Activated naive CD4-positive, alpha-beta T cell treated with anti-CD3 and anti-CD28 coated beads, Interleukin-2, amount 10 ng/mL, durations not matched to agents 7 days and 5 days (primary cell): ENCODE data around the gene CASZ1.

Experiments used
- CTCF ChIA-PET: fragments of 350-600 bp; sonication (Branson Sonifier 250); formaldehyde crosslinking; loops from one replicate; lab custom pipeline; 2021; ENCODE audit warnings: antibody characterized with exemption; lab: Charles Lee
- DNase-seq: peaks from one replicate; pipeline ENCODE4 v3.0.0-alpha.2; 2020
- H3K27ac Mint-ChIP-seq: one replicate; pipeline ENCODE4 v1.8.0; 2021; ENCODE audit warnings: mild to moderate bottlenecking, moderate library complexity, mixed read lengths
- H3K27me3 Mint-ChIP-seq: one replicate; pipeline ENCODE4 v1.8.0; 2021; ENCODE audit warnings: mild to moderate bottlenecking, mixed read lengths
- H3K36me3 Mint-ChIP-seq: one replicate; pipeline ENCODE4 v1.8.0; 2021; ENCODE audit warnings: mixed read lengths
- H3K4me1 Mint-ChIP-seq: one replicate; pipeline ENCODE4 v1.8.0; 2021; ENCODE audit warnings: mixed read lengths
- H3K4me3 Mint-ChIP-seq: one replicate; pipeline ENCODE4 v1.8.0; 2021; ENCODE audit warnings: mild to moderate bottlenecking, moderate library complexity, mixed read lengths
- H3K9me3 Mint-ChIP-seq: one replicate; pipeline ENCODE4 v1.8.0; 2021; ENCODE audit warnings: mixed read lengths

CASZ1 gene

DNA sequence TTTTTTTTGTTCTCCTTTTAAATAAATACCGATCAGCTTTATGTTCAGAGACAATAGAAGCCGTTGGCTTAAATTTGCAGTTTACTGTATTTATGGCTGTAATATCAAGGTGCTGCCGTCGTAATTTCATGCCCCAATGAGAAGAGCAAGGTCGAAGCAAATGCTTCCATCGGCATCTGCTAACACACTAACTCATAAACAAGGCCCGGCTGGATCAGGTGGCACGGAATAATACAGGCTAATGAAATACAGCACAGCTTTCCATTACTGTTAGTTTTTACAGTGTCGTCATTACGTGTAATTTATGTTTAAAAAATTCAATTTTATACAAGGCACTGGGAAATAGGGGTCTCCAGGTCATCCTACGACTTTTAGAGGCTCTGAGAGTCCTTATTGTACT, 202.7 kb downstream of the CASZ1 start:
- H3K9me3 Mint-ChIP-seq, result no peaks in the 10 kb centered on the region
- no peak for DNase-seq
- no peaks in the 10 kb centered on the region for H3K36me3 Mint-ChIP-seq
- no peak overlapping the region for H3K27ac Mint-ChIP-seq
- peaks cover 4% of the 10 kb centered on the region for H3K4me1 Mint-ChIP-seq
- H3K27me3 Mint-ChIP-seq, result no peaks in the 10 kb centered on the region
- CTCF ChIA-PET, result no interaction called here
- no peak overlapping the region for H3K4me3 Mint-ChIP-seq

DNA sequence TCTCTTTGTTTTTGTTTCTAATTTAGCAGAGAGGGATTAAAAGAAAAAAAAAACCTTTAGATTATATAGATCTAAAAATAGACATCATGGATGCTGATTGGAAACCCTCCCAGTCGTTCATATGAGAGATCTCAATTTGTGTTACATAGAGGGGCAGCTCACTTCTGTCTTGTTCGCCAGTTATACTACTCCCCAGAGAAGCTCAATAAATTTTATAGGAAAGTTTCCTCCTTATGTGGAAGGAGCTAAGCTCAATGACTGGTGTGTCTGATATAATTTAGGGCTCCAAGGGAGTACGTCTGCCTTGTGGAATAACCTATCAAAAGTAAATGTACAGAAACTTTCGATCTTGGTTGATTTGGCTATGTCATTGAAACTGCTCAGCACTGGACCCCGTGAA, 204.1 kb downstream of the CASZ1 start:
- Mint-ChIP-seq H3K4me3 (no peak overlapping the region), H3K27me3 (no peaks in the 10 kb centered on the region), H3K27ac (no peak overlapping the region), H3K36me3 (no peaks in the 10 kb centered on the region), H3K4me1 (peaks cover 4% of the 10 kb centered on the region), H3K9me3 (no peaks in the 10 kb centered on the region)
- CTCF ChIA-PET, result no interaction called here
- DNase-seq, result no peak

DNA sequence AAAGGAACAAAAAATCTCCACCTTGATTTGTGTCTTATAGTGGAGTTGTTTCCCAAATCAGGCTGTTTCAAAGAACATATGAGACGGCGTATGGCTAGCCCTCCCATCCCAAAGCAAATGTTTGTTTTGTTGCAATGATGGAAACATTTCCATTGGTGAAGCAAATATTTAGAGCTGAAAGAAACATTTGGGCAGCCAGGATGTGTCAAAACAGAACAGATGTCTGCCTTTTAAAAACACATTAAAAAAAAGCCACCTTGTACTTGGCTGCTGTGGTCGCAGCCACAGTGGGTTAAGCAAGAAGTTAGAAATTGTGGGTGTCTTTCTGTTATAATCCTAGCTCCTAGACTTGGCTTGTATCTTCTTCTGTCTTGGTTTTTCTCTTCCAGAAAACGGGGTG, 205.4 kb downstream of the CASZ1 start:
- H3K4me3 Mint-ChIP-seq, result no peak overlapping the region
- no peaks in the 10 kb centered on the region for H3K36me3 Mint-ChIP-seq
- DNase-seq, result no peak
- CTCF ChIA-PET, result no interaction called here
- no peak overlapping the region for H3K27ac Mint-ChIP-seq
- no peaks in the 10 kb centered on the region for H3K27me3 Mint-ChIP-seq
- no peaks in the 10 kb centered on the region for H3K9me3 Mint-ChIP-seq
- H3K4me1 Mint-ChIP-seq, result peaks cover 4% of the 10 kb centered on the region

- DNase-seq, result no peak
- H3K27me3 Mint-ChIP-seq, result no peaks in the 10 kb centered on the region
- CTCF ChIA-PET, result no interaction called here
- H3K4me3 Mint-ChIP-seq, result no peak overlapping the region
- no peak overlapping the region for H3K27ac Mint-ChIP-seq
- no peaks in the 10 kb centered on the region for H3K36me3 Mint-ChIP-seq
- peaks cover 4% of the 10 kb centered on the region for H3K4me1 Mint-ChIP-seq
- no peaks in the 10 kb centered on the region for H3K9me3 Mint-ChIP-seq
Observed at GRCh38 chr1:10589074-10589473, 207.4 kb downstream of the CASZ1 start.

DNA sequence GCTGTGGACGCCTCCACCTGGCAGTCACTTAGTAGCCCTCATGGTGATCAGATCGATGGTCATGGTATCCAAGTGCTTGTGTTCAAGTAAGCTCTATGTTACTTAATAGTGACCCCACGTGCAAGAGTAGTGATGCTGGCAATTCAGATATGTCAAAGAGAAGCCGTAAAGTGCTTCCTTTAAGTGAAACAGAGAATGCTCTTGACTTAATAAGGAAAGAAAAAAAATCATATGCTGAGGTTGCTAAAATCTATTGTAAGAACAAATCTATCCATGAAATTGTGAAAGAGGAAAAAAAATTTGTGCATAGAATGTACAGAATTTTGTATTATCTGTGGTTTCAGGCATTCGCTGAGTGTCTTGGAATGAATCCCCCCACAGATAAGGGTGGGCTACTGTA, 207.8 kb downstream of the CASZ1 start:
- DNase-seq, result no peak
- CTCF ChIA-PET, result interaction anchor here (0.7 kb wide), 1 partner anchor 15 kb away, joined by 3 read pairs; no protein-coding TSS in a partner anchor
- Mint-ChIP-seq H3K4me3 (no peak overlapping the region), H3K27ac (no peak overlapping the region), H3K36me3 (no peaks in the 10 kb centered on the region), H3K4me1 (peaks cover 6% of the 10 kb centered on the region), H3K9me3 (no peaks in the 10 kb centered on the region), H3K27me3 (no peaks in the 10 kb centered on the region)
